K562 (cell line): ENCODE measurements around the gene ZNF318. TPM values are rescaled to one million over a fixed set of nuclear protein-coding genes. Genes with fewer than 3 reads are reported as not detected.

Experiments used
- ATAC-seq: fragments of 200-7000 bp; cut with Tn5 transposase; 3 replicates; pipeline ENCODE4 v1.9.1; 2020; ENCODE audit warnings: moderate library complexity
- BruUV-seq: library from RNA; stranded (reverse); fragments of 400-500 nt; replicated peaks from 2 replicates; lab custom pipeline; 2021; lab: Mats Ljungman, UMichigan
- CTCF ChIA-PET: fragments of 300-600 bp; formaldehyde crosslinking; extraction: SDS; loops from one replicate; lab custom pipeline; 2021; ENCODE audit warnings: low intra/inter-chr PET ratio; lab: Yijun Ruan, JAX
- POLR2A ChIA-PET: fragments of 300-600, 350-650 bp; sonication (Branson Sonifier 250); formaldehyde crosslinking; extraction: SDS; loops from one replicate; lab custom pipeline; 2021; ENCODE audit warnings: antibody characterized with exemption, inconsistent platforms; lab: Yijun Ruan, JAX
- DNase-seq, 4 experiments: peaks; one replicate each; pipeline versions ENCODE4 v3.0.0 to v3.0.0-alpha.2; 2011 to 2018; ENCODE audit warnings: low spot score in 3 of 4, mixed read lengths in 3 of 4; ENCODE audit errors: extremely low read depth in 1 of 4
- FAIRE-seq: peaks from 2 replicates; lab custom pipeline; 2011; peaks lifted over from hg19 to GRCh38; lab: Jason Lieb, UNC
- H2AFZ ChIP-seq: 2 replicates; pipeline ENCODE4 v1.6.0; 2011; ENCODE audit warnings: low read depth, low read length, control low read depth, inconsistent platforms
- H3K27ac ChIP-seq: fragments of 200-600 bp; 3 replicates; pipeline ENCODE4 v1.8.0; 2011; ENCODE audit warnings: low read depth, mild to moderate bottlenecking, control low read depth, inconsistent platforms, low read length, moderate library complexity, mixed read lengths; ENCODE audit errors: extremely low read depth
- H3K27me3 ChIP-seq, 2 experiments: fragments of 300-600 bp in 1 of 2; 2 replicates in 1 of 2; 3 replicates in 1 of 2; pipeline versions ENCODE4 v1.6.0 to v1.8.0; 2011; ENCODE audit warnings: inconsistent platforms in 2 of 2, low read length in 2 of 2, mild to moderate bottlenecking in 1 of 2, mixed read lengths in 1 of 2, moderate library complexity in 1 of 2; ENCODE audit not compliant: control insufficient read depth in 2 of 2, insufficient read depth in 2 of 2
- H3K36me3 ChIP-seq: fragments of 300-600 bp; 3 replicates; pipeline ENCODE4 v1.8.0; 2011; ENCODE audit warnings: mild to moderate bottlenecking, low read length, inconsistent platforms; ENCODE audit not compliant: control insufficient read depth, insufficient read depth
- H3K4me1 ChIP-seq, 2 experiments: fragments of 200-600 bp in 1 of 2; replicated peaks in 1 of 2; 2 replicates in 1 of 2; 3 replicates in 1 of 2; pipeline versions ENCODE4 v1.5.1 to v1.8.0; 2011; ENCODE audit warnings: inconsistent platforms in 2 of 2, low read length in 2 of 2, mild to moderate bottlenecking in 1 of 2, mixed read lengths in 1 of 2, moderate library complexity in 1 of 2; ENCODE audit not compliant: control insufficient read depth in 2 of 2, insufficient read depth in 2 of 2
- H3K4me2 ChIP-seq: 2 replicates; pipeline ENCODE4 v1.6.1; 2011; ENCODE audit warnings: low read length, control low read depth, inconsistent platforms, mixed read lengths; ENCODE audit not compliant: insufficient read depth
- H3K4me3 ChIP-seq: fragments of 200-600 bp; sonication (generic), shearing (Covaris generic); 2 replicates; pipeline ENCODE4 v1.5.1; 2016; ENCODE audit warnings: control low read depth, inconsistent platforms
- H3K79me2 ChIP-seq: fragments of 200-600 bp; 3 replicates; pipeline ENCODE4 v1.8.0; 2011; ENCODE audit warnings: low read length, inconsistent platforms; ENCODE audit not compliant: control insufficient read depth, insufficient read depth
- H3K9ac ChIP-seq, 2 experiments: 2 replicates each; pipeline versions ENCODE4 v1.6.0 to v1.6.1; 2011; ENCODE audit warnings: low read depth in 2 of 2, low read length in 2 of 2, control low read depth in 1 of 2, inconsistent platforms in 1 of 2, mild to moderate bottlenecking in 1 of 2, mixed read lengths in 1 of 2; ENCODE audit not compliant: insufficient read depth in 1 of 2
- H3K9me1 ChIP-seq: one replicate; pipeline ENCODE4 v1.6.0; 2011; ENCODE audit warnings: inconsistent platforms, mild to moderate bottlenecking, low read length, moderate library complexity; ENCODE audit not compliant: control insufficient read depth, insufficient read depth
- H3K9me3 ChIP-seq: replicated peaks from 2 replicates; pipeline ENCODE4 v1.5.1; 2011; ENCODE audit warnings: low read depth, low read length, inconsistent platforms; ENCODE audit not compliant: control insufficient read depth, insufficient read depth
- H4K20me1 ChIP-seq: replicated peaks from 2 replicates; pipeline ENCODE4 v1.6.1; 2011; ENCODE audit warnings: low read length, inconsistent platforms, mixed read lengths; ENCODE audit not compliant: control insufficient read depth, insufficient read depth
- ADNP ChIP-seq: fragments of 200-800 bp; sonication (Bioruptor generic); IDR thresholded peaks from 2 replicates; pipeline ENCODE4 v1.6.1; 2016; ENCODE audit warnings: missing genetic modification characterization, missing compliant biosample characterization
- CCAR2 ChIP-seq: fragments of 200-400 bp; formaldehyde crosslinking; IDR thresholded peaks from 2 replicates; pipeline ENCODE4 v1.6.1; 2017; ENCODE audit warnings: mild to moderate bottlenecking, low read depth, low read length
- CEBPB ChIP-seq: fragments of 450-650 bp; IDR thresholded peaks from 2 replicates; pipeline ENCODE4 v1.6.1; 2016; ENCODE audit warnings: missing genetic modification characterization, missing compliant biosample characterization
- CEBPZ ChIP-seq: fragments of 150-350 bp; IDR thresholded peaks from 2 replicates; pipeline ENCODE4 v1.6.1; 2014; ENCODE audit warnings: low read depth, mild to moderate bottlenecking, low read length, borderline replicate concordance
- CREBBP ChIP-seq: IDR thresholded peaks from one replicate; pipeline ENCODE4 v1.6.1; 2012; ENCODE audit warnings: low read depth, mild to moderate bottlenecking, control low read depth, inconsistent platforms, low read length
- DACH1 ChIP-seq: fragments of 450-650 bp; IDR thresholded peaks from 2 replicates; pipeline ENCODE4 v1.6.1; 2018; ENCODE audit not compliant: partially characterized antibody
- EGR1 ChIP-seq: fragments of 450-650 bp; conservative IDR thresholded peaks from 2 replicates; pipeline ENCODE4 v1.6.1; 2017; ENCODE audit warnings: mild to moderate bottlenecking
- EP400 ChIP-seq: fragments of 450-650 bp; IDR thresholded peaks from 2 replicates; pipeline ENCODE4 v1.6.1; 2017; ENCODE audit warnings: antibody characterized with exemption, mild to moderate bottlenecking, moderate library complexity
- ESRRB ChIP-seq: fragments of 250-450 bp; sonication (Bioruptor Pico); IDR thresholded peaks from 2 replicates; pipeline ENCODE4 v1.5.0; 2020; ENCODE audit warnings: mild to moderate bottlenecking, moderate library complexity, borderline replicate concordance
- HBP1 ChIP-seq: fragments of 450-650 bp; formaldehyde crosslinking; IDR thresholded peaks from 2 replicates; pipeline ENCODE4 v1.4.0; 2022; ENCODE audit warnings: missing genetic modification characterization
- MCM3 ChIP-seq: fragments of 450-650 bp; IDR thresholded peaks from 2 replicates; pipeline ENCODE4 v1.6.1; 2016
- NFIC ChIP-seq: fragments of 450-650 bp; IDR thresholded peaks from 2 replicates; pipeline ENCODE4 v1.6.1; 2017; ENCODE audit warnings: mild to moderate bottlenecking, inconsistent platforms
- PML ChIP-seq: IDR thresholded peaks from 2 replicates; pipeline ENCODE4 v1.6.1; 2012; ENCODE audit warnings: low read length, inconsistent platforms
- SRSF3 ChIP-seq: fragments of 200-400 bp; formaldehyde crosslinking; IDR thresholded peaks from 2 replicates; pipeline ENCODE4 v1.6.1; 2016; ENCODE audit warnings: mild to moderate bottlenecking, low read length, moderate library complexity; ENCODE audit not compliant: insufficient read depth
- TCF15 ChIP-seq: fragments of 250-450 bp; sonication (Bioruptor Pico); IDR thresholded peaks from 2 replicates; pipeline ENCODE4 v1.8.0; 2022; ENCODE audit warnings: moderate library complexity, mild to moderate bottlenecking, inconsistent platforms
- ZBTB33 ChIP-seq: sonication (generic); formaldehyde crosslinking; IDR thresholded peaks from 2 replicates; pipeline ENCODE4 v1.8.1; 2023; ENCODE audit warnings: mild to moderate bottlenecking, missing genetic modification reagents
- WGBS: fragments of 100-300 bp; shearing (Covaris generic); methylation state at CpG from one replicate; pipeline ENCODE4 v1.1.6; 2016; ENCODE audit warnings: low coverage, mixed read lengths; ENCODE audit not compliant: insufficient coverage; ENCODE audit errors: missing lambda C conversion rate; 5-methylcytosine and 5-hydroxymethylcytosine counted together
- in situ Hi-C: fragments of 300-500 bp; cut with MboI; formaldehyde crosslinking; loops from 4 replicates; pipeline ENCODE4 v1.15.0; 2018; ENCODE audit warnings: inconsistent platforms, mixed read lengths
- intact Hi-C: fragments of 100-400 bp; cut with micrococcal nuclease; formaldehyde crosslinking; loops from 2 replicates; pipeline ENCODE4 v1.14.2; 2022
- polyA plus RNA-seq, 8 experiments: library from polyadenylated mRNA; depleted of rRNA in 4 of 8; stranded (reverse) in 5 of 8; unstranded in 3 of 8; fragments of >200 nt; fragmentation: Nextera tagmentation in 2 of 8; fragmentation: Illumina TruSeq in 1 of 8; extraction: Ambion mirVana in 2 of 8; extraction: Trizol in 1 of 8; gene quantifications; 2 replicates each; pipeline versions ENCODE4 v1.2.1 to v1.2.3, GENCODE V29; 2011 to 2014; ENCODE audit warnings: inconsistent platforms in 1 of 8, missing spikeins in 1 of 8
- total RNA-seq, 7 experiments: library from RNA; depleted of rRNA in 6 of 7; stranded (reverse); fragments of >200 nt in 6 of 7; fragmentation: Illumina TruSeq in 2 of 7; extraction: Trizol in 2 of 7; gene quantifications; 2 replicates each; pipeline versions ENCODE4 v1.2.1 to v1.2.3, GENCODE V29; 2011 to 2021; ENCODE audit warnings: low replicate concordance in 1 of 7

ZNF318 gene
- total and polyA plus RNA-seq, 9 of the 15 experiments (the other 6 are each of a cell fraction or from before 2014, with no cell fraction given): 3.2 to 19.0 (median 9.2) TPM

GRCh38 chr6:43294536-43294935 lies 74.9 kb downstream of the ZNF318 start:
- Histone ChIP-seq H3K4me3 (no peak overlapping the region), H3K9me3 (no peaks in the 10 kb centered on the region), H3K9ac (no peak overlapping the region), H4K20me1 (0 out of 2 replicates have a peak, but pooled peaks cover under 1% of the 10 kb centered on the region), H3K9me1 (no peaks in the 10 kb centered on the region), H3K36me3 (no peaks in the 10 kb centered on the region), H3K4me2 (no peak overlapping the region), H3K27me3 (peaks cover 26 to 36% of the 10 kb centered on the region in 2 experiments), H3K4me1 (no peaks in the 10 kb centered on the region; a peak in 3 of 5 replicates), H2AFZ (no peak overlapping the region), H3K27ac (no peak overlapping the region), H3K79me2 (no peaks in the 10 kb centered on the region)
- no TSS peak for BruUV-seq
- FAIRE-seq: peak; percentile 46
- intact Hi-C loops: no loop called here
- CTCF ChIA-PET: interaction anchor here (0.6 kb wide), 1 partner anchor 133 kb away, joined by 6 read pairs; no protein-coding TSS in a partner anchor
- POLR2A ChIA-PET: no interaction called here
- 2% methylated on average over 3 of the region's 3 CpGs for WGBS
- ATAC-seq: no peak
- no peak for DNase-seq
- in situ Hi-C loops: no loop called here
- TF ChIP-seq PML (no peak), HBP1 (peak; percentile 70; the same call in 1 of the 2 replicates), CCAR2 (no peak), EGR1 (no peak), SRSF3 (no peak), TCF15 (CRISPR knock-in tag) (no peak), ADNP (tag) (no peak), CREBBP (no peak), ZBTB33 (no peak), DACH1 (no peak), CEBPZ (no peak), NFIC (no peak), EP400 (no peak), CEBPB (tag) (no peak), MCM3 (0 out of 2 replicates have a peak, but pooled peaks have one; percentile 56), ESRRB (no peak)
